Measurements from ENCODE around the gene MDC1. TPM values are rescaled to one million over a fixed set of nuclear protein-coding genes. Genes with fewer than 3 reads are reported as not detected.

MDC1 gene
- total RNA-seq, 3 donors from 2014 or later (not counting 1 experiment from before 2014, with no cell fraction given) = 61.2 to 77.0 (median 64.5) TPM

DNA sequence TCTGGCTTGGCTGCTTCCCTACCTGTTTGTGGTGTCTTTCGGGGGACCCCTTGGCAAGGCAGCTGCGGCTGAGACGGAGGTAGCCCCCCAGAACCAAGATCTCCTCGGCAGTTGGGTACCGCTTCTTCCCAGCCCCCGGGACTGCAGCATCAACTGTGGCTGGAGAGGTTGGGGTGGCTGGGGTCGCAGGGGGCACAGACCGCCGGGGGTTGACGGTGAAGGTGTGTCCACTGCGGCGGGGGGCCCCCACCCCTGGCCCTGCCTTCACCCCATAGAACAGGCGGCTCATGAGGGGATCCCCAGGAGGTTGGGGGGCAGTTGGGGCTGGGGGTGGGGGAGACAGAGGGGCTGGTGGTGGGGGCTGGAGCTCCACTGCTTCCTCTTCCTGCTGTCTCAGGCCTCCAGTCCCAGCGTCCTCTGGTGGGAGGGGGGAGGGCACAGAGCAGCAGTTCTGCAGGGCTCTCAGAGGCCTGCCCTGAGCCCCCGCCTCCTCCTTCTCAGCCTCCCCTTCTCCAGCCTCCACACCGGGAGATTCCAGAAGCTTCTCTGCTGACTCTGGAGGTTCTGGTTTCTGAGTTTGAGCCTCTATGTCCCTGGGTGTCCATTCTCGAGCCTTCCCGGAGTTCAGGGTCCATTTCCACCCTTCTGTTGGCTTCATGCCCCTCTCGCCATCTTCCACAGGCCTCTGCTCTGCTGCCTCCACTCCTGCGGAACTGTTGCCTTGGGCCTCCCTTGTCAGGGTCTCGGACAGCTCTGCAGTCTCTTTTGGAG is 32.5 kb downstream of the MDC1 start:
- peak overlapping the region; percentile 96 for H3K4me3 ChIP-seq (ENCODE audit: low read length)
- H3K27ac Mint-ChIP-seq = peak overlapping the region; percentile 91 to 98
- TF ChIP-seq, protein P1, sequence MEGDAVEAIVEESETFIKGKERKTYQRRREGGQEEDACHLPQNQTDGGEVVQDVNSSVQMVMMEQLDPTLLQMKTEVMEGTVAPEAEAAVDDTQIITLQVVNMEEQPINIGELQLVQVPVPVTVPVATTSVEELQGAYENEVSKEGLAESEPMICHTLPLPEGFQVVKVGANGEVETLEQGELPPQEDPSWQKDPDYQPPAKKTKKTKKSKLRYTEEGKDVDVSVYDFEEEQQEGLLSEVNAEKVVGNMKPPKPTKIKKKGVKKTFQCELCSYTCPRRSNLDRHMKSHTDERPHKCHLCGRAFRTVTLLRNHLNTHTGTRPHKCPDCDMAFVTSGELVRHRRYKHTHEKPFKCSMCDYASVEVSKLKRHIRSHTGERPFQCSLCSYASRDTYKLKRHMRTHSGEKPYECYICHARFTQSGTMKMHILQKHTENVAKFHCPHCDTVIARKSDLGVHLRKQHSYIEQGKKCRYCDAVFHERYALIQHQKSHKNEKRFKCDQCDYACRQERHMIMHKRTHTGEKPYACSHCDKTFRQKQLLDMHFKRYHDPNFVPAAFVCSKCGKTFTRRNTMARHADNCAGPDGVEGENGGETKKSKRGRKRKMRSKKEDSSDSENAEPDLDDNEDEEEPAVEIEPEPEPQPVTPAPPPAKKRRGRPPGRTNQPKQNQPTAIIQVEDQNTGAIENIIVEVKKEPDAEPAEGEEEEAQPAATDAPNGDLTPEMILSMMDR (IDR thresholded peaks at IDR 0.05) = no peak
- intact Hi-C loops (cut with micrococcal nuclease) = loop anchor here (5.0 kb wide), 1 partner anchor 193 kb away; no protein-coding TSS in a partner anchor
- H3K36me3 ChIP-seq (ENCODE audit: control insufficient read depth, insufficient read depth, low read length) = peaks cover 10% of the 10 kb centered on the region
- peak overlapping the region; percentile 96 for H3K4me3 Mint-ChIP-seq
- DNase-seq = peak; percentile 38 to 68
- 1% methylated on average over 17 of the region's 21 CpGs for WGBS (ENCODE audit: insufficient coverage)
- H3K4me1 ChIP-seq (ENCODE audit: control insufficient read depth, insufficient read depth, low read length) = peaks cover 76% of the 10 kb centered on the region
- ATAC-seq = peak in 1 of 3 donors; percentile 6
- H3K36me3 Mint-ChIP-seq = peaks cover 13% of the 10 kb centered on the region
- H3K27me3 ChIP-seq (ENCODE audit: control insufficient read depth, insufficient read depth, low read length) = no peaks in the 10 kb centered on the region
- H3K27me3 Mint-ChIP-seq (ENCODE audit: low read depth in 2 of 2) = no peaks in the 10 kb centered on the region
- peak overlapping the region; percentile 96 for H3K27ac ChIP-seq (ENCODE audit: low read length)
- no peaks in the 10 kb centered on the region for H3K9me3 ChIP-seq (ENCODE audit: control insufficient read depth, insufficient read depth, low read length)
- peaks cover 62 to 92% of the 10 kb centered on the region in 2 donors for H3K4me1 Mint-ChIP-seq
- no peaks in the 10 kb centered on the region for H3K9me3 Mint-ChIP-seq

DNA sequence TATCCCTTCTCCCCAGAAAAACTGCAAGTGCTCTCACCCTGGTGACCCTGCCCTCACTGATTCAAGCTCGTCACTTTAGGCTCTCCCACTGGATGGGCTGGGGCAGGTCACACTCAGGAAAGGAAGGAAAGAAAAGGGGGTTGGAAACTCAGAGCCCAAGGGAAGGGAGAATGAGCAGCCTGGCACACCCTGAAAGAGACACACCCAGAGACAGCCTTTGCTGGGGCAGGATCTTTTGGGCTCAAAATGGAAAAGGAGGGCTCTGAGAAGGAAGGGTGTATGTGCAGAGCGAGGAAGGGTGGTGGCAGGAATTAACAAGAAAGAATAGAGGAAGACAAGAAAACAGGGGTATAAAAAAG is 33.1 kb downstream of the MDC1 start:
- Mint-ChIP-seq H3K27ac (peak overlapping the region; percentile 91 to 98), H3K4me1 (peaks cover 62 to 92% of the 10 kb centered on the region in 2 donors), H3K36me3 (peaks cover 13% of the 10 kb centered on the region), H3K27me3 (ENCODE audit: low read depth in 2 of 2) (no peaks in the 10 kb centered on the region), H3K9me3 (no peaks in the 10 kb centered on the region), H3K4me3 (peak overlapping the region; percentile 96)
- Histone ChIP-seq H3K27me3 (ENCODE audit: control insufficient read depth, insufficient read depth, low read length) (no peaks in the 10 kb centered on the region), H3K4me1 (ENCODE audit: control insufficient read depth, insufficient read depth, low read length) (peaks cover 76% of the 10 kb centered on the region), H3K27ac (ENCODE audit: low read length) (peak overlapping the region; percentile 84), H3K9me3 (ENCODE audit: control insufficient read depth, insufficient read depth, low read length) (no peaks in the 10 kb centered on the region), H3K4me3 (ENCODE audit: low read length) (peak overlapping the region; percentile 96), H3K36me3 (ENCODE audit: control insufficient read depth, insufficient read depth, low read length) (peaks cover 14% of the 10 kb centered on the region)
- TF ChIP-seq, protein P1 (IDR thresholded peaks at IDR 0.05) = no peak
- ATAC-seq = no peak
- no peak for DNase-seq
- intact Hi-C loops (cut with micrococcal nuclease) = loop anchor here (5.0 kb wide), 1 partner anchor 193 kb away; no protein-coding TSS in a partner anchor
- WGBS (ENCODE audit: insufficient coverage) = 0% methylated on average over 2 of the region's 2 CpGs

DNA sequence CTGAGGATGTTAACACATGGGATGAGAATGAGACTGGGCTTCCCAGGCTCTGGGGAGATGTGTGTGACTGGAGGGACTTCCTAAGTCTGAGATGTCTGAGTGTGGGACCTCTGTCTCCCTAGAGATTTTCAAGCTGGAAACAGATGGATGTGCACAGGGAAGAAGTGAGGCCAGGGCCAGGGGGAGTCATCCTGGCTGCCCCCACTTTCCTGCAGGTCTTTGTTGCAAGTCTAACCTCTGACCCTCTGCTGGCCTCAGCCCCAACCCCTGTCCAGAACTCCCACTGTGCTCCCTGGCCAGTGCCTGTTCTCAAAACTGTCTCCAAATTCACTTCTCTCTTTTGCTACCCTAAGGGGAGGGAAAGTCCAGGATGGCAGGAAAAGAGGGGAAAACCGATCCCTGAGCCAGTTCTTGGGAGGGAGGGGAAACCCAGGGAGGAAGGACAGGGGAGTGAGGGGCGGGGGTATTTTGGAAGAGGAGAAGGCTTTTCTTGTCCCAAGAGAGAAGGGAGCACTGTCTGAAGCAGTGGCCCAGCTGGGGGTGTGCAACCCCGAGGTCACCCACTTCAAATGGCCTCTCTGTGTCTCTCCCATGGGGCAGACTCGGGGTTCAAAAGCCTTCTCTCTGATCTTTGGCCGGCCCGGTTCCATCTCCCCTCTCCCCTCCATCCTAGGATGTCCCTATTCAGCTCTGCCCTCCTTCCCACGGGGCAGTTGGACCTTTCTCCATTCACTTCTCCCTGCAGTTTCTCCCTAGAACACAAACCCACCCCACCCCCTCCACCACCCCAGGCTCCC is 33.7 kb downstream of the MDC1 start:
- peak overlapping the region; percentile 96 for H3K4me3 Mint-ChIP-seq
- Histone ChIP-seq H3K27ac (ENCODE audit: low read length) (peak overlapping the region; percentile 84), H3K27me3 (ENCODE audit: control insufficient read depth, insufficient read depth, low read length) (no peaks in the 10 kb centered on the region), H3K4me3 (ENCODE audit: low read length) (peak overlapping the region; percentile 96), H3K9me3 (ENCODE audit: control insufficient read depth, insufficient read depth, low read length) (no peaks in the 10 kb centered on the region), H3K36me3 (ENCODE audit: control insufficient read depth, insufficient read depth, low read length) (peaks cover 19% of the 10 kb centered on the region), H3K4me1 (ENCODE audit: control insufficient read depth, insufficient read depth, low read length) (peaks cover 75% of the 10 kb centered on the region)
- H3K4me1 Mint-ChIP-seq = peaks cover 61 to 89% of the 10 kb centered on the region in 2 donors
- ATAC-seq = no peak
- WGBS (ENCODE audit: insufficient coverage) = under 1% methylated on average over 7 of the region's 7 CpGs
- H3K9me3 Mint-ChIP-seq = no peaks in the 10 kb centered on the region
- TF ChIP-seq, protein P1 (IDR thresholded peaks at IDR 0.05) = no peak
- peaks cover 13% of the 10 kb centered on the region for H3K36me3 Mint-ChIP-seq
- peak in 1 of 2 donors; percentile 22 for DNase-seq
- intact Hi-C loops (cut with micrococcal nuclease) = loop anchor here (5.0 kb wide), 1 partner anchor 194 kb away; no protein-coding TSS in a partner anchor
- no peaks in the 10 kb centered on the region for H3K27me3 Mint-ChIP-seq (ENCODE audit: low read depth in 2 of 2)
- H3K27ac Mint-ChIP-seq = peak overlapping the region; percentile 91 to 98

Data from natural killer cell (primary cell).